Memory B cell (primary cell): ENCODE measurements around the gene SEMA7A.
"Not testable (repeated sequence)": the region's sequence is repeated elsewhere in the genome, so short reads cannot be mapped to it uniquely, and the experiment has no call there.

Experiments used
- ATAC-seq: fragments of 150-1000 bp; cut with Tn5 transposase; 2 replicates; pipeline ENCODE4 v1.10.0; 2021; ENCODE audit warnings: low read depth, mild to moderate bottlenecking, moderate library complexity
- DNase-seq, 2 donors: peaks; one replicate each; pipeline ENCODE4 v3.0.0; 2022; ENCODE audit warnings: low spot score in 2 of 2
- H3K27ac Mint-ChIP-seq: one replicate; pipeline ENCODE4 v1.8.0; 2022; ENCODE audit warnings: mild to moderate bottlenecking, moderate library complexity, mixed read lengths
- H3K27me3 Mint-ChIP-seq: one replicate; pipeline ENCODE4 v1.8.0; 2022; ENCODE audit warnings: mixed read lengths
- H3K36me3 Mint-ChIP-seq: one replicate; pipeline ENCODE4 v1.8.0; 2022; ENCODE audit warnings: mild to moderate bottlenecking, mixed read lengths
- H3K4me1 Mint-ChIP-seq: one replicate; pipeline ENCODE4 v1.8.0; 2022; ENCODE audit warnings: mixed read lengths
- H3K4me3 Mint-ChIP-seq: one replicate; pipeline ENCODE4 v1.8.0; 2022; ENCODE audit warnings: mild to moderate bottlenecking, moderate library complexity, mixed read lengths
- H3K9me3 Mint-ChIP-seq: one replicate; pipeline ENCODE4 v1.8.0; 2022; ENCODE audit warnings: mixed read lengths

Gene SEMA7A

DNA sequence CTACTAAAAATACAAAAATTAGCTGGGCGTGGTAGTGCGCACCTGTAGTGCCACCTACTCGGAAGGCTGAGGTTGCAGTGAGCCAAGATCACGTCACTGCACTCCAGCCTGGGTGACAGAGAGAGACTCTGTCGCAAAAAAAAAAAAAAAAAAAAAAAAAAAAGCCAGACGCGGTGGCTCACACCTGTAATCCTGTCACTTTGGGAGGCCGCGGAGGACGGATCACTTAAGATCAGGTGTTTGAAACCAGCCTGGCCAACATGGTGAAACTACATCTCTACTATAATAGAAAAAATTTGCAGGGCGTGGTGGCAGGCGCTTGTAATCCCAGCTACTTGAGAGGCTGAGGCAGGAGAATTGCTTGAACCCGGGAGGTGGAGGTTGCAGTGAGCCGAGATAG is 26.0 kb upstream of the SEMA7A start:
- ATAC-seq, H3K9me3 Mint-ChIP-seq, DNase-seq, H3K27me3 Mint-ChIP-seq: not testable (repeated sequence)
- Mint-ChIP-seq H3K4me1 (peaks cover 31% of the 10 kb centered on the region), H3K27ac (peak overlapping the region; percentile 62), H3K4me3 (peak overlapping the region; percentile 12), H3K36me3 (peaks cover 15% of the 10 kb centered on the region)

DNA sequence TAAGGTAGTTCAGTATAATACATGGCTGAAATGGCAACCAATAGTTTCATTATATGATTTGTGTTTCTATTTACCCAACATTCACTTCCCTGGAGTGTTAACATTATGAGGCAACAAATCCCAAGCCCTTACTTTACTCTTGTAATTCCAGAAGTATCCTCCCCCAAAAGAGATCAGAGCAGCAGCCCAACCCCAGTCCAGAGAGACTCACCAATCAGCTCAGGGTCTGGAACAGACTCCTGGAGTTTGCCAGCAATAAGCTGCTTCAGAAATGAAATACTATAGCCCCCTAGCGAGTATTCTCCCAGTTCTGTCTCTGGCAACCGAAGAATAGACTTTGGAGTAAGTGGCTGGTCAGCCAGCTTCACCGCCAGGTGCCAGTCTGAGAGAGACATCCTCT is 24.7 kb upstream of the SEMA7A start:
- Mint-ChIP-seq H3K4me3 (no peak overlapping the region), H3K27ac (no peak overlapping the region), H3K4me1 (peaks cover 22% of the 10 kb centered on the region), H3K9me3 (no peaks in the 10 kb centered on the region), H3K36me3 (peaks cover 19% of the 10 kb centered on the region), H3K27me3 (no peaks in the 10 kb centered on the region)
- ATAC-seq (no peak), DNase-seq (no peak)

DNA sequence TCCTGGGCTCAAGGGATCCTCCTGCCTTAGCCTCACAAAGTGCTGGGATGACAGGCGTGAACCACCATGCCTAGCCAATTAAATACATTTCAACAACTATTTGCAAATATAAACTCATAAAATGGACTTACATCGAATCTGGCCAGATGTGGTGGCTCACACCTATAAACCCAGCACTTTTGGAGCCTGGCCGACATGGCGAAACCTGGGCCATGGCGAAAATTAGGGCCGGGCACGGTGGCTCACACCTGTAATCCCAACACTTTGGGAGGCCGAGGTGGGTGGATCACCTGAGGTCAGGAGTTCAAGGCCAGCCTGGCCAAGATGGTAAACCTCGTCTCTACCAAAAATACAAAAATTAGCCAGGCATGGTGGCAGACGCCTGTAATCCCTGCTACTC is 23.3 kb upstream of the SEMA7A start:
- DNase-seq, H3K4me3 Mint-ChIP-seq, ATAC-seq, H3K27me3 Mint-ChIP-seq, H3K9me3 Mint-ChIP-seq, H3K27ac Mint-ChIP-seq: not testable (repeated sequence)
- Mint-ChIP-seq H3K36me3 (peaks cover 25% of the 10 kb centered on the region), H3K4me1 (peaks cover 18% of the 10 kb centered on the region)

GRCh38 chr15:74454764-74455500 is 21.2 kb upstream of the SEMA7A start:
- Mint-ChIP-seq H3K36me3 (peaks cover 39% of the 10 kb centered on the region), H3K9me3 (no peaks in the 10 kb centered on the region), H3K4me3 (no peak overlapping the region), H3K27ac (no peak overlapping the region), H3K4me1 (peaks cover 7% of the 10 kb centered on the region), H3K27me3 (no peaks in the 10 kb centered on the region)
- DNase-seq: no peak
- no peak for ATAC-seq

- no peaks in the 10 kb centered on the region for H3K27me3 Mint-ChIP-seq
- H3K9me3 Mint-ChIP-seq: no peaks in the 10 kb centered on the region
- H3K4me1 Mint-ChIP-seq: peaks cover 7% of the 10 kb centered on the region
- DNase-seq: no peak
- no peak for ATAC-seq
- no peak overlapping the region for H3K4me3 Mint-ChIP-seq
- no peak overlapping the region for H3K27ac Mint-ChIP-seq
- H3K36me3 Mint-ChIP-seq: peaks cover 47% of the 10 kb centered on the region
Observed at GRCh38 chr15:74453925-74454763, 20.4 kb upstream of the SEMA7A start.

GRCh38 chr15:74451861-74452835 is 18.4 kb upstream of the SEMA7A start:
- peaks cover 50% of the 10 kb centered on the region for H3K36me3 Mint-ChIP-seq
- H3K4me3 Mint-ChIP-seq: no peak overlapping the region
- H3K4me1 Mint-ChIP-seq: peaks cover 2% of the 10 kb centered on the region
- no peak overlapping the region for H3K27ac Mint-ChIP-seq
- no peak for DNase-seq
- no peak for ATAC-seq
- no peaks in the 10 kb centered on the region for H3K27me3 Mint-ChIP-seq
- H3K9me3 Mint-ChIP-seq: no peaks in the 10 kb centered on the region

DNA sequence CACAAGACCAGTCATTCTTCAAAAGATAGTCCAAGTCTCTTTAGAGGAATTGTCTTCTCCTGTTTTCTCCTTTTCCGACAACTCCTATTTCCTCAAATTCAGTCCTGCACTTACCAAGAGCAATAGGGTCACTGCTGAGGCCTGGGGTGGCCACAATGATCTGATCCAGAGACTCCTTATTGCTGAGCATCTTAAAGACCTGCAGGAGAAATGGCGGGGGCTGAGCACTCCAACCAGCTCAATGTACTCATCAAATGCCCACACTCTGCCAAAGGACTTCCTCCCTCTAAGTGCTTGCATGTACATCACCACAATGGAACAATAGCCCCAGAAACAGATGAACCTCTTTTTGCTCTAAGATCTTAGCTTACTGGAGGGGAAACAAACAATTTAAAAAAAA is 17.6 kb upstream of the SEMA7A start:
- ATAC-seq (no peak), DNase-seq (no peak)
- H3K4me3 Mint-ChIP-seq: no peak overlapping the region
- no peaks in the 10 kb centered on the region for H3K9me3 Mint-ChIP-seq
- peaks cover 54% of the 10 kb centered on the region for H3K36me3 Mint-ChIP-seq
- peaks cover 2% of the 10 kb centered on the region for H3K4me1 Mint-ChIP-seq
- no peaks in the 10 kb centered on the region for H3K27me3 Mint-ChIP-seq
- no peak overlapping the region for H3K27ac Mint-ChIP-seq

DNA sequence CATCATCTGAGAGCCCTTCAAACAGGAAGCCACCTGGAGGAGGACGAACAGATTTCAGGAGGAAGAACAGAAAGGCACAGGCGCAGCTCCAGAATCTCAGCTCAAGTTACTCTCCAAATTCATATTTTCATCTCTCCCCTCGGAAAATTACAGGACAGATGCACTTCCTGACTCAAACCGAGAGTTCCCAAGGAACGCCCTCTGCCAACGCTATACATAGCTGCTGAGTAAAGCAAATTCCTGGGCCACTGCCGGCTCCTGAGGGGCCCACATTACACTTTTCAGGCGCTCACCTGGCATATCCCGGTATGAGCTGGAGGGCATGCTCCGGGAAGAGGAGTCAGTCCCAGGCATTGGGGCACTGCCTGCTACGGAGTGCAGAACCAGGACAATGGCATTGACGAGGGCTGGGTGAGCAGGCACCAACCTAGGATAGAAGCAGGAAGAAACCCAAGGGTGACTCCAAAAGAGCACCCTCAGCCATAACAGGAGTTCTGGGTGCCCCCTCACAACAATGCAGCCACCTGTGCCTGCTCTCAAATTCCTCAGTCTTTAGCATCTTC is 16.0 kb upstream of the SEMA7A start:
- Mint-ChIP-seq H3K27ac (no peak overlapping the region), H3K27me3 (no peaks in the 10 kb centered on the region), H3K4me1 (peaks cover 2% of the 10 kb centered on the region), H3K4me3 (no peak overlapping the region), H3K9me3 (no peaks in the 10 kb centered on the region), H3K36me3 (peaks cover 52% of the 10 kb centered on the region)
- DNase-seq (no peak), ATAC-seq (no peak)

- peaks cover 53% of the 10 kb centered on the region for H3K36me3 Mint-ChIP-seq
- H3K27me3 Mint-ChIP-seq: no peaks in the 10 kb centered on the region
- H3K4me3 Mint-ChIP-seq: no peak overlapping the region
- ATAC-seq (no peak), DNase-seq (no peak)
- peaks cover 2% of the 10 kb centered on the region for H3K4me1 Mint-ChIP-seq
- no peak overlapping the region for H3K27ac Mint-ChIP-seq
- H3K9me3 Mint-ChIP-seq: no peaks in the 10 kb centered on the region
Observed at GRCh38 chr15:74449095-74449494, 15.3 kb upstream of the SEMA7A start.

GRCh38 chr15:74445816-74446763 is 12.3 kb upstream of the SEMA7A start:
- no peaks in the 10 kb centered on the region for H3K9me3 Mint-ChIP-seq
- peaks cover 5% of the 10 kb centered on the region for H3K4me1 Mint-ChIP-seq
- no peaks in the 10 kb centered on the region for H3K27me3 Mint-ChIP-seq
- no peak for ATAC-seq
- peaks cover 44% of the 10 kb centered on the region for H3K36me3 Mint-ChIP-seq
- H3K27ac Mint-ChIP-seq: no peak overlapping the region
- no peak for DNase-seq
- no peak overlapping the region for H3K4me3 Mint-ChIP-seq

DNA sequence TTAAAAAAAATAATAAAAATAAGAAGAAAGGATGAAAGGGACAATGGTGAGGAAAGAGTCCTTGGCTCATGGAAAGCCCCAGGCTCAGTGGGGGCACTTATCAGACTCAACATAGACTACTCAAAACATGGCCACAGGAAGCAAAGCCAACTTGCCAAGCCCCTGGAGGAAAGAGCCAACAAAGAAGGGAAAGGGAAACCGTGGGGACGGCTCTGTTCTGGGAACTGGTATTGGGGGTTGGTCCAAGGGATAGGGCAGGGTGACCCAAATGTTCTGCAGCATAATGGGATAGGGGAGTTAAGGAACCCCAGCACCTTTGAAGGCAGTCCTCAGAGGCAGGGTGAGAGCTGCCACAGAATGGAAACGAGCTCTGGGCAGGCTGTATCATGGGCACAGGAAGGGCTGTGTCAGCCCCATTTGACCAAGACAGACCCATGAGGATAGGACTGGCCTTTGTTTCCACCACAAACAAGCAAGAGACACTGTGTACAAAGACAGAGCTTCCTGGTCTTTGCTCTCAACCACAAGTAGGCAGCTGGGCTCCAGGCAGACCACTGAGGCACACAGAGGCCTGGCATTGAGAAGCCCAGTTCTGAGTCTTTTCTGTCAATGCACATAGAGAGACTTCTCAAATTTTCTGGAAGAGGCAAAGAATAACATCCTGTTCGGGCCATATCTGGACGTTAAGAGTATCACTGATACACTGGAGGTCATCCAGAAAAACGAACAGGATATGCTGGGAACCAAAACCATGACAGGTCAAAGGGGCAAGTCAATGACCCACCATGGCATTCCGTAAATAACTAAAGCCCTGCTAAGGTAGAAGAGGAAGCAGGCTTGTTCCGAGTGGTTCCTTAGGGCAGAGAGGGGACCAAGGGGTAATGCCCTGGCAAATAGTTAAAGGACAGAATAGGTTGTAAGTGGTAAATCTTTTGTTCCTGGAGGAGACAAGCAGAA is 10.6 kb upstream of the SEMA7A start:
- Mint-ChIP-seq H3K4me3 (no peak overlapping the region), H3K27me3 (no peaks in the 10 kb centered on the region), H3K36me3 (peaks cover 30% of the 10 kb centered on the region), H3K9me3 (no peaks in the 10 kb centered on the region), H3K4me1 (peaks cover 5% of the 10 kb centered on the region), H3K27ac (no peak overlapping the region)
- ATAC-seq: no peak
- no peak for DNase-seq
